A549 (cell line): Measurements from ENCODE around the gene UNC5B. TPM values are rescaled to one million over a fixed set of nuclear protein-coding genes. Genes with fewer than 3 reads are reported as not detected.

Experiments used
- ATAC-seq, 2 experiments: fragments of 200-7000 bp in 1 of 2; fragments of >200 bp in 1 of 2; cut with Nextera tagmentation in 1 of 2; cut with Tn5 transposase in 1 of 2; 3 replicates each; pipeline versions ENCODE4 v1.8.0 to v1.9.1; 2018 to 2020; ENCODE audit warnings: mild to moderate bottlenecking in 1 of 2, moderate library complexity in 1 of 2
- CTCF ChIA-PET: fragments of 300-600 bp; sonication (Branson Sonifier 250); formaldehyde crosslinking; extraction: SDS; loops from one replicate; lab custom pipeline; 2021; ENCODE audit warnings: antibody characterized with exemption, inconsistent platforms; lab: Yijun Ruan, JAX
- POLR2A ChIA-PET: fragments of 350-600 bp; formaldehyde crosslinking; extraction: SDS; loops from one replicate; lab custom pipeline; 2021; ENCODE audit warnings: antibody characterized with exemption, inconsistent platforms; lab: Yijun Ruan, JAX
- DNase-seq, 2 experiments: peaks; one replicate each; pipeline versions ENCODE4 v3.0.0 to v3.0.0-alpha.2; 2011 to 2016; ENCODE audit warnings: low read depth in 1 of 2, low spot score in 1 of 2
- FAIRE-seq: peaks from 2 replicates; lab custom pipeline; 2011; peaks lifted over from hg19 to GRCh38; lab: Jason Lieb, UNC
- H3K27ac ChIP-seq, 2 experiments: fragments of >200 bp; sonication (Bioruptor Twin); formaldehyde crosslinking; 3 replicates each; pipeline ENCODE4 v1.5.1; 2016 to 2017
- H3K4me1 ChIP-seq: fragments of >200 bp; sonication (Bioruptor Twin); formaldehyde crosslinking; 3 replicates; pipeline ENCODE4 v1.6.1; 2016
- H3K4me2 ChIP-seq: fragments of >200 bp; sonication (Bioruptor Twin); formaldehyde crosslinking; 3 replicates; pipeline ENCODE4 v1.6.1; 2016
- H3K4me3 ChIP-seq: fragments of >200 bp; sonication (Bioruptor Twin); formaldehyde crosslinking; 3 replicates; pipeline ENCODE4 v1.5.1; 2016
- H3K9me3 ChIP-seq: fragments of >200 bp; sonication (Bioruptor Twin); formaldehyde crosslinking; 3 replicates; pipeline ENCODE4 v1.6.1; 2016
- ATOH8 ChIP-seq: fragments of 250-450 bp; sonication (Bioruptor Pico); IDR thresholded peaks from 2 replicates; pipeline ENCODE4 v1.5.0; 2020; ENCODE audit warnings: low read depth, mild to moderate bottlenecking, moderate library complexity
- CTCF ChIP-seq: fragments of >200 bp; sonication (Bioruptor Twin); formaldehyde crosslinking; IDR thresholded peaks from 3 replicates; pipeline ENCODE4 v1.5.1; 2016
- EHF ChIP-seq: fragments of 250-450 bp; sonication (Bioruptor Pico); IDR thresholded peaks from 2 replicates; pipeline ENCODE4 v1.5.0; 2020; ENCODE audit warnings: mild to moderate bottlenecking
- EP300 ChIP-seq, 2 experiments: fragments of >200 bp; sonication (Bioruptor Twin); formaldehyde crosslinking; IDR thresholded peaks; 2 replicates in 1 of 2; 3 replicates in 1 of 2; pipeline ENCODE4 v1.6.1; 2016 to 2017
- ESRRA ChIP-seq: fragments of 150-350 bp; IDR thresholded peaks from 2 replicates; pipeline ENCODE4 v1.6.1; 2014; ENCODE audit warnings: mild to moderate bottlenecking, low read length, borderline replicate concordance
- FOXS1 ChIP-seq: fragments of 250-450 bp; sonication (Bioruptor Pico); IDR thresholded peaks from 2 replicates; pipeline ENCODE4 v1.5.0; 2020; ENCODE audit warnings: mild to moderate bottlenecking, moderate library complexity
- KDM1A ChIP-seq: fragments of 200-600 bp; sonication (generic); IDR thresholded peaks from 2 replicates; pipeline ENCODE4 v1.6.1; 2016; ENCODE audit warnings: low read depth, mild to moderate bottlenecking
- MAZ ChIP-seq: fragments of 150-350 bp; IDR thresholded peaks from 2 replicates; pipeline ENCODE4 v1.6.1; 2014; ENCODE audit warnings: antibody characterized with exemption, low read depth, low read length, borderline replicate concordance
- MYC ChIP-seq: IDR thresholded peaks from 2 replicates; pipeline ENCODE4 v1.6.1; 2012; ENCODE audit warnings: mild to moderate bottlenecking, inconsistent platforms, low read length, improper control_type of control experiment, borderline replicate concordance
- NPAS2 ChIP-seq: fragments of 250-450 bp; sonication (Bioruptor Pico); IDR thresholded peaks from 2 replicates; pipeline ENCODE4 v1.8.0; 2022; ENCODE audit warnings: mild to moderate bottlenecking, moderate library complexity, borderline replicate concordance
- NR3C1 ChIP-seq: fragments of >200 bp; sonication (Bioruptor Twin); formaldehyde crosslinking; IDR thresholded peaks from 3 replicates; pipeline ENCODE4 v1.6.1; 2017
- PHF8 ChIP-seq: fragments of 200-600 bp; sonication (generic); IDR thresholded peaks from 2 replicates; pipeline ENCODE4 v1.6.1; 2016; ENCODE audit warnings: low read depth, mild to moderate bottlenecking, antibody characterized with exemption, moderate library complexity, borderline replicate concordance
- RARB ChIP-seq: fragments of 250-450 bp; sonication (Bioruptor Pico); IDR thresholded peaks from 2 replicates; pipeline ENCODE4 v1.8.0; 2021; ENCODE audit warnings: mild to moderate bottlenecking, moderate library complexity
- RFX5 ChIP-seq: fragments of 450-650 bp; IDR thresholded peaks from 2 replicates; pipeline ENCODE4 v1.7.1; 2014; ENCODE audit warnings: antibody characterized with exemption, mild to moderate bottlenecking, moderate library complexity
- RNF2 ChIP-seq: fragments of 200-600 bp; sonication (generic); IDR thresholded peaks from 2 replicates; pipeline ENCODE4 v1.6.1; 2016; ENCODE audit warnings: low read depth, mild to moderate bottlenecking, antibody characterized with exemption, moderate library complexity, borderline replicate concordance
- TFCP2L1 ChIP-seq: fragments of 250-450 bp; sonication (Bioruptor Pico); IDR thresholded peaks from 2 replicates; pipeline ENCODE4 v1.5.0; 2021; ENCODE audit warnings: mild to moderate bottlenecking
- ZFP36 ChIP-seq: fragments of 450-650 bp; IDR thresholded peaks from 2 replicates; pipeline ENCODE4 v1.6.1; 2014; ENCODE audit warnings: borderline replicate concordance; ENCODE audit not compliant: partially characterized antibody
- ZNF302 ChIP-seq: fragments of 250-450 bp; sonication (Bioruptor Pico); IDR thresholded peaks from 2 replicates; pipeline ENCODE4 v1.9.0; 2021; ENCODE audit warnings: inconsistent platforms, mild to moderate bottlenecking, moderate library complexity
- ZSCAN20 ChIP-seq: fragments of 250-450 bp; sonication (Bioruptor Pico); IDR thresholded peaks from 2 replicates; pipeline ENCODE4 v1.8.0; 2022; ENCODE audit warnings: mild to moderate bottlenecking, moderate library complexity
- WGBS: methylation state at CpG from one replicate; pipeline ENCODE4 v1.1.6; 2017; ENCODE audit errors: missing lambda C conversion rate; 5-methylcytosine and 5-hydroxymethylcytosine counted together
- polyA plus RNA-seq, 4 experiments: library from polyadenylated mRNA; depleted of rRNA in 3 of 4; stranded (reverse); fragments of >200 nt; fragmentation: RNase III in 1 of 4; extraction: RNeasy Plus Mini Kit Qiagen cat#74134 plus additional on column Dnase treatment in 1 of 4; gene quantifications; 2 replicates in 3 of 4; 3 replicates in 1 of 4; pipeline ENCODE4 v1.2.3, GENCODE V29; 2011 to 2017

UNC5B gene
- polyA plus RNA-seq, 2 of the 4 experiments (the other 2 are of a cell fraction): 0.14 to 1.0 TPM

GRCh38 chr10:71221586-71222202, 9.3 kb downstream of the UNC5B start:
- DNase-seq (no peak), ATAC-seq (no peak), FAIRE-seq (no peak)
- peak; percentile 56 for TF ChIP-seq ZFP36
- TF ChIP-seq PHF8: no peak
- Histone ChIP-seq H3K4me1 (peaks cover 14% of the 10 kb centered on the region; the same call in 2 of the 3 replicates), H3K27ac (no peak overlapping the region), H3K4me2 (no peak overlapping the region), H3K4me3 (no peak overlapping the region), H3K9me3 (no peaks in the 10 kb centered on the region)
- ChIA-PET CTCF (interaction anchor here (0.8 to 5.4 kb wide), 8 partner anchors 9 to 319 kb away, joined by 3 to 27 read pairs (median 4); no protein-coding TSS in a partner anchor), POLR2A (no interaction called here)
- WGBS: 88% methylated on average over 5 of the region's 5 CpGs

GRCh38 chr10:71222601-71223346, 10.4 kb downstream of the UNC5B start:
- ChIA-PET POLR2A (no interaction called here), CTCF (interaction anchor here (0.7 to 5.4 kb wide), 6 partner anchors 8 to 342 kb away, joined by 3 to 27 read pairs (median 3); partner anchors contain the start of gene UNC5B)

GRCh38 chr10:71223347-71224058, 11.1 kb downstream of the UNC5B start:
- ChIA-PET POLR2A (no interaction called here), CTCF (interaction anchor here (0.7 to 5.4 kb wide), 7 partner anchors 12 to 343 kb away, joined by 3 to 27 read pairs (median 6); partner anchors contain the start of gene UNC5B)
- H3K9me3 ChIP-seq: no peaks in the 10 kb centered on the region
- WGBS: 83% methylated on average over 4 of the region's 4 CpGs
- TF ChIP-seq TFCP2L1 (CRISPR knock-in tag) (no peak), FOXS1 (CRISPR knock-in tag) (no peak), ATOH8 (CRISPR knock-in tag) (no peak), RNF2 (no peak), ZFP36 (no peak), ESRRA (no peak), KDM1A (no peak), ZNF302 (CRISPR knock-in tag) (no peak), EHF (CRISPR knock-in tag) (no peak), MYC (no peak), NPAS2 (CRISPR knock-in tag) (no peak), RFX5 (no peak), NR3C1 (no peak), RARB (no peak)
- FAIRE-seq (no peak), ATAC-seq (no peak), DNase-seq (no peak)
- no peak overlapping the region for H3K4me3 ChIP-seq
- H3K4me1 ChIP-seq: no peaks in the 10 kb centered on the region
- no peak overlapping the region for H3K4me2 ChIP-seq
- H3K27ac ChIP-seq: no peak overlapping the region

More at GRCh38 chr10:71222601-71223346, 10.4 kb downstream of the UNC5B start:
- TF ChIP-seq ZSCAN20 (CRISPR knock-in tag): no peak
- TF ChIP-seq NR3C1: no peak
- TF ChIP-seq EP300 (IDR thresholded peaks at IDR 0.05): no peak
- no peak for TF ChIP-seq CTCF
- no peak for TF ChIP-seq MAZ
- no peak overlapping the region for H3K27ac ChIP-seq
- H3K4me1 ChIP-seq: peaks cover 5% of the 10 kb centered on the region; the same call in 2 of the 3 replicates
- H3K4me2 ChIP-seq: no peak overlapping the region
- WGBS: 71% methylated on average over 11 of the region's 11 CpGs
- ATAC-seq (peak; percentile 51 to 77; a peak in 4 of 6 replicates), FAIRE-seq (no peak), DNase-seq (no peak)
- no peaks in the 10 kb centered on the region for H3K9me3 ChIP-seq
- no peak overlapping the region for H3K4me3 ChIP-seq
